ENCODE measurements around the gene EMC9.

- TF ChIP-seq, protein P1, sequence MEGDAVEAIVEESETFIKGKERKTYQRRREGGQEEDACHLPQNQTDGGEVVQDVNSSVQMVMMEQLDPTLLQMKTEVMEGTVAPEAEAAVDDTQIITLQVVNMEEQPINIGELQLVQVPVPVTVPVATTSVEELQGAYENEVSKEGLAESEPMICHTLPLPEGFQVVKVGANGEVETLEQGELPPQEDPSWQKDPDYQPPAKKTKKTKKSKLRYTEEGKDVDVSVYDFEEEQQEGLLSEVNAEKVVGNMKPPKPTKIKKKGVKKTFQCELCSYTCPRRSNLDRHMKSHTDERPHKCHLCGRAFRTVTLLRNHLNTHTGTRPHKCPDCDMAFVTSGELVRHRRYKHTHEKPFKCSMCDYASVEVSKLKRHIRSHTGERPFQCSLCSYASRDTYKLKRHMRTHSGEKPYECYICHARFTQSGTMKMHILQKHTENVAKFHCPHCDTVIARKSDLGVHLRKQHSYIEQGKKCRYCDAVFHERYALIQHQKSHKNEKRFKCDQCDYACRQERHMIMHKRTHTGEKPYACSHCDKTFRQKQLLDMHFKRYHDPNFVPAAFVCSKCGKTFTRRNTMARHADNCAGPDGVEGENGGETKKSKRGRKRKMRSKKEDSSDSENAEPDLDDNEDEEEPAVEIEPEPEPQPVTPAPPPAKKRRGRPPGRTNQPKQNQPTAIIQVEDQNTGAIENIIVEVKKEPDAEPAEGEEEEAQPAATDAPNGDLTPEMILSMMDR (conservative IDR thresholded peaks at IDR 0.05): no peak
- TF ChIP-seq EZH2 (IDR thresholded peaks at IDR 0.05; ENCODE audit: low read depth): no peak
Observed at GRCh38 chr14:24127673-24128072, 13.7 kb downstream of the EMC9 start.

Measured in PC-9 (cell line).